Thoracic aorta (tissue), 2 donors: ENCODE measurements around the gene PRM1. TPM values are rescaled to one million over a fixed set of nuclear protein-coding genes. Genes with fewer than 3 reads are reported as not detected.
"Not testable (repeated sequence)": the region's sequence is repeated elsewhere in the genome, so short reads cannot be mapped to it uniquely, and the experiment has no call there.

Source experiments
- ATAC-seq: fragments of 150-250 bp; one replicate; pipeline ENCODE4 v1.8.0; 2017; ENCODE audit warnings: low read depth; ENCODE audit not compliant: insufficient number of reproducible peaks, low FRiP score
- DNase-seq: peaks from one replicate; pipeline ENCODE4 v3.0.0-alpha.2; 2020; ENCODE audit warnings: low spot score
- H3K27ac ChIP-seq, 2 donors: fragments of 200-600 bp; sonication (generic); 1 replicate in 1 of 2; 2 replicates in 1 of 2; pipeline ENCODE4 v1.5.1; 2016; ENCODE audit warnings: mild to moderate bottlenecking in 2 of 2, moderate library complexity in 2 of 2
- H3K27me3 ChIP-seq: fragments of 200-600 bp; sonication (generic); replicated peaks from 2 replicates; pipeline ENCODE4 v1.6.0; 2016; ENCODE audit warnings: mild to moderate bottlenecking; ENCODE audit not compliant: insufficient read depth
- H3K36me3 ChIP-seq: fragments of 200-600 bp; sonication (generic); one replicate; pipeline ENCODE4 v1.5.1; 2016
- H3K4me1 ChIP-seq, 2 donors: fragments of 200-600 bp; sonication (generic); 1 replicate in 1 of 2; 2 replicates in 1 of 2; pipeline versions ENCODE4 v1.5.1 to v1.6.0; 2016; ENCODE audit warnings: low read depth in 2 of 2, mild to moderate bottlenecking in 1 of 2; ENCODE audit not compliant: control insufficient read depth in 1 of 2
- H3K4me3 ChIP-seq: fragments of 200-600 bp; sonication (generic); 2 replicates; pipeline ENCODE4 v1.5.1; 2016; ENCODE audit warnings: mild to moderate bottlenecking
- H3K9me3 ChIP-seq: fragments of 200-600 bp; sonication (generic); 2 replicates; pipeline ENCODE4 v1.5.1; 2016
- CTCF ChIP-seq: fragments of 200-600 bp; sonication (generic); IDR thresholded peaks from one replicate; pipeline ENCODE4 v1.5.1; 2019; ENCODE audit warnings: antibody characterized with exemption
- total RNA-seq, 2 donors: library from RNA; depleted of rRNA; stranded (reverse); fragments of >200 nt; gene quantifications; one replicate each; pipeline versions ENCODE4 v1.1.0 to v1.2.3, GENCODE V29; 2016

Gene PRM1
- total RNA-seq, 2 donors from 2014 or later, result not detected

GRCh38 chr16:11296351-11296705, 15.2 kb upstream of the PRM1 start:
- no peak for TF ChIP-seq CTCF
- Histone ChIP-seq H3K27ac (no peak overlapping the region), H3K4me1 (peaks cover 6 to 26% of the 10 kb centered on the region in 2 donors), H3K4me3 (no peak overlapping the region), H3K36me3 (no peaks in the 10 kb centered on the region), H3K27me3 (no peaks in the 10 kb centered on the region), H3K9me3 (no peaks in the 10 kb centered on the region)
- ATAC-seq (no peak), DNase-seq (no peak)

GRCh38 chr16:11295672-11296071, 14.5 kb upstream of the PRM1 start:
- H3K9me3 ChIP-seq, result no peaks in the 10 kb centered on the region
- no peak for DNase-seq
- no peaks in the 10 kb centered on the region for H3K36me3 ChIP-seq
- no peak for TF ChIP-seq CTCF
- H3K4me1 ChIP-seq, result peaks cover 6 to 26% of the 10 kb centered on the region in 2 donors
- H3K4me3 ChIP-seq, result no peak overlapping the region
- no peaks in the 10 kb centered on the region for H3K27me3 ChIP-seq
- ATAC-seq, result no peak
- no peak overlapping the region for H3K27ac ChIP-seq

- no peak for DNase-seq
- no peaks in the 10 kb centered on the region for H3K9me3 ChIP-seq
- no peak for ATAC-seq
- H3K4me3 ChIP-seq, result no peak overlapping the region
- TF ChIP-seq CTCF, result no peak
- no peaks in the 10 kb centered on the region for H3K27me3 ChIP-seq
- no peaks in the 10 kb centered on the region for H3K36me3 ChIP-seq
- H3K27ac ChIP-seq, result no peak overlapping the region
- peaks cover 5 to 15% of the 10 kb centered on the region in 2 donors for H3K4me1 ChIP-seq
These were observed 11.1 kb upstream of the PRM1 start for GRCh38 chr16:11292076-11292748.

GRCh38 chr16:11291091-11291703, 10.1 kb upstream of the PRM1 start:
- H3K27me3 ChIP-seq, result no peaks in the 10 kb centered on the region
- H3K27ac ChIP-seq, result no peak overlapping the region
- TF ChIP-seq CTCF, result no peak
- no peak overlapping the region for H3K4me3 ChIP-seq
- H3K36me3 ChIP-seq, result no peaks in the 10 kb centered on the region
- H3K4me1 ChIP-seq, result peaks cover 0 to 6% of the 10 kb centered on the region in 2 donors
- no peak for ATAC-seq
- no peaks in the 10 kb centered on the region for H3K9me3 ChIP-seq
- no peak for DNase-seq

GRCh38 chr16:11290102-11290893, 9.2 kb upstream of the PRM1 start:
- Histone ChIP-seq H3K4me1 (peaks cover 0 to 6% of the 10 kb centered on the region in 2 donors), H3K4me3 (no peak overlapping the region), H3K36me3 (no peaks in the 10 kb centered on the region), H3K9me3 (no peaks in the 10 kb centered on the region), H3K27me3 (no peaks in the 10 kb centered on the region), H3K27ac (no peak overlapping the region)
- no peak for DNase-seq
- no peak for TF ChIP-seq CTCF
- ATAC-seq, result no peak

GRCh38 chr16:11289696-11290095, 8.6 kb upstream of the PRM1 start:
- ATAC-seq, result not testable (repeated sequence)

More at GRCh38 chr16:11289696-11290095, 8.6 kb upstream of the PRM1 start:
- H3K9me3 ChIP-seq, H3K4me1 ChIP-seq, H3K27me3 ChIP-seq, H3K4me3 ChIP-seq, H3K36me3 ChIP-seq, H3K27ac ChIP-seq, DNase-seq: not testable (repeated sequence)
